Measurements from ENCODE around the gene SARDH. TPM values are rescaled to one million over a fixed set of nuclear protein-coding genes. Genes with fewer than 3 reads are reported as not detected.

Gene SARDH
- total and polyA plus RNA-seq, 2 donors (not counting 3 experiments of a cell fraction or from before 2014, with no cell fraction given), result 0.19 to 0.44 TPM

DNA sequence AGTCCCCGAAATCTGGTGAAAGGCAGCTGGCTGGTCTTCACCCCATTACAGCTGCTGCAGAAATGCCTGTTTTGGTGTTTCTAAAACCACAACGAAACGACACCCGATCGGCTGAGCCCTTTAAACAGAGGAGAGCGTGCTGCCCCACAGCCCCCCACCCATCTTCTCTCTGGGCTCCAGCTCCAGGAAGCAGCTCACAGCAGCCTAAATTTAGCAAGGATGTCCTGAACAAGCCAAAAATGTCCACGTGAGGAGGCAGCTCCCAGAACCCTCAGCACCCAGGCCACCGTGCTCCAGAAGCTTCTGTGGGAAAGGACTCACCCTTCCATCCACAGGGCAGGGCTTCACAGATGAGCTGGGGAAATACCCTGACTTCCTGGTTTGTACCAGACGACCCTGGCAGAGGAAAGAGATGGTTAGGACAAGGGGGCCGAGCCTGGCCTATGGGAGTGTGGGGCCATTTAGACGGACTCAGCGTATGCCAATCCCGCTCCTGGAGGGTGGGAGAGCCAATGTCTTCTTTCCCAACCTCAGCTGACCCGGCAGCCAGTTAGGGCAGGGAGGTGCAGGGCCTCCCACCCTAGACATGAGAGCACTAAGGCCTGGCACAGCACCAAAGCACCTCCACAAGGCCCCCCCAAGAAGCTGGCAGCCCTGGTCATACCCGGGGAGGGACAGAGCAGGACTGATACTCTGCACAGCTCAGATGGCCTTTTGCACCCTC is 39.1 kb upstream of the SARDH start:
- Histone ChIP-seq H3K4me2 (ENCODE audit: insufficient read depth, low read length) (no peak overlapping the region), H3K4me3 (replicated peaks in 1 of 3; ENCODE audit: insufficient read depth in 1 of 3, low read depth in 1 of 3, low read length in 3 of 3) (no peak overlapping the region), H3K9ac (replicated peaks; ENCODE audit: extremely low read depth, insufficient read depth, low read length) (no peak overlapping the region), H2AFZ (ENCODE audit: low read depth, low read length) (no peak overlapping the region), H3K9me1 (replicated peaks; ENCODE audit: control insufficient read depth, extremely low read depth, insufficient read depth, low read length) (no peaks in the 10 kb centered on the region), H3K79me2 (ENCODE audit: control insufficient read depth, insufficient read depth, low read length) (no peaks in the 10 kb centered on the region), H3K36me3 (ENCODE audit: control insufficient read depth in 2 of 2, extremely low read depth in 1 of 2, insufficient read depth in 2 of 2, low read length in 2 of 2) (peaks cover 6 to 28% of the 10 kb centered on the region in 2 experiments), H3K27ac (ENCODE audit: insufficient read depth, low read depth, low read length) (no peak overlapping the region), H4K20me1 (replicated peaks; ENCODE audit: control insufficient read depth, extremely low read depth, insufficient read depth, low read length) (no peaks in the 10 kb centered on the region), H3K4me1 (ENCODE audit: control insufficient read depth, extremely low read depth, insufficient read depth, low read length) (no peaks in the 10 kb centered on the region), H3K27me3 (ENCODE audit: control insufficient read depth in 2 of 2, insufficient read depth in 2 of 2, low read length in 2 of 2) (no peaks in the 10 kb centered on the region), H3K9me3 (replicated peaks; ENCODE audit: control insufficient read depth, insufficient read depth, low read length) (no peaks in the 10 kb centered on the region)
- POLR2A ChIA-PET, result interaction anchor here (0.6 kb wide), 1 partner anchor 218 kb away, joined by 6 read pairs; no protein-coding TSS in a partner anchor
- dilution Hi-C loops (cut with MboI; ENCODE audit: extremely low pct_ligation_motif_present, low sequenced_read_pairs), result no loop called here
- DNase-seq (ENCODE audit: low read depth, low spot score) (no peak), FAIRE-seq (no peak)
- CTCF ChIA-PET, result interaction anchor here (0.7 to 1.4 kb wide), 4 partner anchors 34 to 218 kb away, joined by 3 to 4 read pairs (median 4); no protein-coding TSS in a partner anchor
- BruUV-seq (replicated peaks), result no TSS peak
- intact Hi-C loops (cut with micrococcal nuclease), result no loop called here
- TF ChIP-seq EZH2 (IDR thresholded peaks at IDR 0.05; ENCODE audit: borderline replicate concordance, low read depth, low read length, severe bottlenecking), result no peak
- no peak for TF ChIP-seq CTCF (IDR thresholded peaks at IDR 0.05; ENCODE audit: extremely low read depth in 1 of 2, insufficient read depth in 1 of 2, low read depth in 1 of 2, low read length in 2 of 2)
- no peak for TF ChIP-seq MYC (IDR thresholded peaks at IDR 0.05; ENCODE audit: low read depth, low read length)
- no peak for TF ChIP-seq GATA2 (IDR thresholded peaks at IDR 0.05; ENCODE audit: insufficient read depth, insufficient read length, low read depth, low read length)
- TF ChIP-seq POLR2A (IDR thresholded peaks at IDR 0.05; ENCODE audit: low read depth, low read length), result no peak
- TF ChIP-seq JUN (IDR thresholded peaks at IDR 0.05; ENCODE audit: borderline replicate concordance, insufficient read depth, insufficient read length, low read depth), result no peak
- TF ChIP-seq MAX (IDR thresholded peaks at IDR 0.05; ENCODE audit: insufficient read depth, insufficient read length), result no peak
- TF ChIP-seq POLR2AphosphoS5 (IDR thresholded peaks at IDR 0.05; ENCODE audit: insufficient read depth, low read depth, low read length), result no peak
- TF ChIP-seq FOS (IDR thresholded peaks at IDR 0.05; ENCODE audit: borderline replicate concordance, insufficient read depth, low read length), result no peak
